H1 (cell line): ENCODE data around the gene PAEP. TPM values are rescaled to one million over a fixed set of nuclear protein-coding genes. Genes with fewer than 3 reads are reported as not detected.

ENCODE experiments used
- CTCF ChIA-PET: fragments of 300-600 bp; sonication (Branson Sonifier 250); formaldehyde crosslinking; loops from one replicate; lab custom pipeline; 2021; ENCODE audit not compliant: partially characterized antibody; lab: Charles Lee
- POLR2A ChIA-PET: fragments of 300-600 bp; sonication (Branson Sonifier 250); formaldehyde crosslinking; loops from one replicate; lab custom pipeline; 2021; ENCODE audit warnings: inconsistent platforms; ENCODE audit not compliant: partially characterized antibody; lab: Charles Lee
- DNase-seq, 2 experiments: peaks; one replicate each; pipeline versions ENCODE4 v3.0.0 to v3.0.0-alpha.2; 2010 to 2022; ENCODE audit warnings: low spot score in 2 of 2, low read depth in 1 of 2, mixed read lengths in 1 of 2
- FAIRE-seq: peaks from 2 replicates; lab custom pipeline; 2011; peaks lifted over from hg19 to GRCh38; lab: Jason Lieb, UNC
- H2AFZ ChIP-seq: 2 replicates; pipeline ENCODE4 v1.8.1; 2012; ENCODE audit warnings: low read length, inconsistent platforms
- H2AK5ac ChIP-seq: 2 replicates; pipeline ENCODE4 v1.6.1; 2013; ENCODE audit warnings: low read depth, low read length
- H2BK120ac ChIP-seq: replicated peaks from 2 replicates; pipeline ENCODE3; 2013; ENCODE audit warnings: low read depth, low read length, inconsistent platforms
- H2BK12ac ChIP-seq: 2 replicates; pipeline ENCODE4 v1.6.1; 2013; ENCODE audit warnings: low read depth, low read length
- H2BK15ac ChIP-seq: 2 replicates; pipeline ENCODE4 v1.6.1; 2013; ENCODE audit warnings: low read length
- H2BK20ac ChIP-seq: 2 replicates; pipeline ENCODE4 v1.6.1; 2013; ENCODE audit warnings: low read length
- H2BK5ac ChIP-seq: 2 replicates; pipeline ENCODE4 v1.6.1; 2013; ENCODE audit warnings: low read depth, low read length
- H3K14ac ChIP-seq: 2 replicates; pipeline ENCODE4 v1.6.1; 2013; ENCODE audit warnings: inconsistent platforms; ENCODE audit not compliant: insufficient read length
- H3K18ac ChIP-seq: 2 replicates; pipeline ENCODE4 v1.6.1; 2013; ENCODE audit warnings: low read length; ENCODE audit errors: extremely low read depth
- H3K23ac ChIP-seq: 2 replicates; pipeline ENCODE4 v1.6.1; 2013; ENCODE audit warnings: inconsistent platforms; ENCODE audit not compliant: insufficient read length
- H3K23me2 ChIP-seq: 2 replicates; pipeline ENCODE4 v1.6.1; 2013; ENCODE audit warnings: low read depth, low read length
- H3K27ac ChIP-seq: 2 replicates; pipeline ENCODE4 v1.6.1; 2011; ENCODE audit warnings: low read depth, low read length, inconsistent platforms
- H3K27me3 ChIP-seq, 4 experiments: replicated peaks in 1 of 4; 1 replicate in 1 of 4; 2 replicates in 3 of 4; pipeline versions ENCODE4 v1.6.1 to v1.8.1; 2011 to 2013; ENCODE audit warnings: low read length in 3 of 4, mild to moderate bottlenecking in 3 of 4, inconsistent platforms in 2 of 4, mixed read lengths in 2 of 4, moderate library complexity in 1 of 4; ENCODE audit not compliant: control insufficient read depth in 3 of 4, insufficient read depth in 3 of 4; ENCODE audit errors: extremely low read depth in 1 of 4
- H3K36me3 ChIP-seq, 4 experiments: 2 replicates each; pipeline versions ENCODE4 v1.6.1 to v1.8.1; 2011 to 2013; ENCODE audit warnings: mild to moderate bottlenecking in 4 of 4, low read length in 3 of 4, moderate library complexity in 2 of 4, control low read depth in 1 of 4, inconsistent platforms in 1 of 4; ENCODE audit not compliant: insufficient read depth in 4 of 4, control insufficient read depth in 2 of 4
- H3K4ac ChIP-seq: replicated peaks from 2 replicates; pipeline ENCODE3; 2013; ENCODE audit warnings: low read length, low read depth, mixed read lengths, inconsistent platforms; ENCODE audit not compliant: insufficient read length
- H3K4me1 ChIP-seq, 4 experiments: replicated peaks in 1 of 4; 1 replicate in 1 of 4; 2 replicates in 3 of 4; pipeline versions ENCODE4 v1.6.1 to v1.8.1; 2011 to 2013; ENCODE audit warnings: low read length in 3 of 4, inconsistent platforms in 2 of 4, mixed read lengths in 1 of 4; ENCODE audit not compliant: insufficient read depth in 4 of 4, control insufficient read depth in 3 of 4
- H3K4me2 ChIP-seq, 2 experiments: 2 replicates each; pipeline versions ENCODE4 v1.6.1 to v1.8.1; 2011 to 2013; ENCODE audit warnings: low read depth in 2 of 2, low read length in 2 of 2, control low read depth in 1 of 2, inconsistent platforms in 1 of 2, mild to moderate bottlenecking in 1 of 2; ENCODE audit not compliant: insufficient read depth in 1 of 2
- H3K4me3 ChIP-seq, 4 experiments: fragments of 200-600, 300-600 bp in 1 of 4; sonication (generic), shearing (Covaris generic), sonication (Bioruptor Twin) in 1 of 4; 2 replicates each; pipeline versions ENCODE4 v1.5.1 to v1.8.1; 2011 to 2016; ENCODE audit warnings: low read length in 4 of 4, low read depth in 3 of 4, control low read depth in 2 of 4, inconsistent platforms in 2 of 4, mild to moderate bottlenecking in 2 of 4, mixed read lengths in 1 of 4, moderate library complexity in 1 of 4; ENCODE audit not compliant: insufficient read depth in 2 of 4; ENCODE audit errors: extremely low read depth in 1 of 4
- H3K56ac ChIP-seq: replicated peaks from 2 replicates; pipeline ENCODE3; 2013; ENCODE audit warnings: low read depth, mild to moderate bottlenecking, mixed read lengths, low read length, inconsistent platforms; ENCODE audit not compliant: insufficient read length
- H3K79me1 ChIP-seq: 2 replicates; pipeline ENCODE4 v1.6.1; 2013; ENCODE audit warnings: low read depth, low read length, control low read depth
- H3K79me2 ChIP-seq, 2 experiments: 2 replicates each; pipeline versions ENCODE4 v1.6.1 to v1.8.1; 2012 to 2013; ENCODE audit warnings: low read length in 2 of 2, mild to moderate bottlenecking in 2 of 2, inconsistent platforms in 1 of 2; ENCODE audit not compliant: insufficient read depth in 2 of 2, control insufficient read depth in 1 of 2
- H3K9ac ChIP-seq, 4 experiments: replicated peaks in 1 of 4; 1 replicate in 1 of 4; 2 replicates in 3 of 4; pipeline versions ENCODE4 v1.6.1 to v1.8.1; 2011 to 2013; ENCODE audit warnings: low read depth in 3 of 4, low read length in 3 of 4, control low read depth in 2 of 4, mild to moderate bottlenecking in 2 of 4, moderate library complexity in 2 of 4, inconsistent platforms in 1 of 4; ENCODE audit errors: extremely low read depth in 1 of 4
- H3K9me3 ChIP-seq, 2 experiments: 2 replicates each; pipeline versions ENCODE4 v1.6.1 to v1.8.1; 2012 to 2013; ENCODE audit warnings: mild to moderate bottlenecking in 2 of 2, moderate library complexity in 2 of 2, control low read depth in 1 of 2, inconsistent platforms in 1 of 2, low read depth in 1 of 2, low read length in 1 of 2, mixed read lengths in 1 of 2; ENCODE audit not compliant: insufficient read depth in 2 of 2
- H4K20me1 ChIP-seq, 2 experiments: replicated peaks in 1 of 2; 2 replicates each; pipeline versions ENCODE3 to v1.8.1; 2011 to 2013; ENCODE audit warnings: inconsistent platforms in 2 of 2, low read length in 2 of 2, mild to moderate bottlenecking in 1 of 2; ENCODE audit not compliant: insufficient read depth in 2 of 2, control insufficient read depth in 1 of 2
- H4K5ac ChIP-seq: 2 replicates; pipeline ENCODE4 v1.6.1; 2013; ENCODE audit warnings: low read length, low read depth, mixed read lengths, inconsistent platforms; ENCODE audit not compliant: insufficient read length
- H4K8ac ChIP-seq: 2 replicates; pipeline ENCODE4 v1.8.0; 2013; ENCODE audit warnings: mild to moderate bottlenecking, moderate library complexity, low read length, inconsistent platforms; ENCODE audit not compliant: insufficient read depth; ENCODE audit errors: extremely low read depth
- H4K91ac ChIP-seq: replicated peaks from 2 replicates; pipeline ENCODE3; 2013; ENCODE audit warnings: low read length, mixed read lengths, inconsistent platforms; ENCODE audit not compliant: insufficient read length
- TCF12 ChIP-seq: IDR thresholded peaks from 2 replicates; pipeline ENCODE4 v1.6.1; 2011; ENCODE audit warnings: low read depth, mild to moderate bottlenecking, low read length
- WGBS, 2 experiments: shearing (Covaris generic) in 1 of 2; methylation state at CpG; one replicate each; pipeline versions ENCODE4 v1.1.6 to v1.1.7; 2013 to 2015; ENCODE audit warnings: low lambda C conversion rate in 2 of 2, mixed read lengths in 2 of 2, inconsistent platforms in 1 of 2, low coverage in 1 of 2, missing lambda C conversion rate in 1 of 2; ENCODE audit not compliant: insufficient replicate concordance in 2 of 2, insufficient coverage in 1 of 2, insufficient read length in 1 of 2; ENCODE audit errors: extremely low coverage in 1 of 2, missing lambda C conversion rate in 1 of 2; 5-methylcytosine and 5-hydroxymethylcytosine counted together
- polyA plus RNA-seq, 7 experiments: library from polyadenylated mRNA; depleted of rRNA in 3 of 7; stranded (reverse) in 5 of 7; unstranded in 2 of 7; fragments of >200 nt in 5 of 7; fragments of 200-250 nt in 2 of 7; gene quantifications; 1 replicate in 5 of 7; 2 replicates in 1 of 7; 4 replicates in 1 of 7; pipeline versions ENCODE4 v1.2.1 to v1.2.3, GENCODE V29; 2011 to 2013; ENCODE audit warnings: missing spikeins in 2 of 7, mixed read lengths in 2 of 7
- total RNA-seq: library from RNA; stranded (reverse); fragmentation: NEBNext Ultra II Directional; extraction: Animal tissue kit (Norgen Biotek cat#: 25700); gene quantifications from 2 replicates; pipeline ENCODE4 v1.2.1, GENCODE V29; 2021

The PAEP gene
- total and polyA plus RNA-seq, 2 of the 8 experiments (the other 6 are each of a cell fraction or from before 2014, with no cell fraction given): not detected

DNA sequence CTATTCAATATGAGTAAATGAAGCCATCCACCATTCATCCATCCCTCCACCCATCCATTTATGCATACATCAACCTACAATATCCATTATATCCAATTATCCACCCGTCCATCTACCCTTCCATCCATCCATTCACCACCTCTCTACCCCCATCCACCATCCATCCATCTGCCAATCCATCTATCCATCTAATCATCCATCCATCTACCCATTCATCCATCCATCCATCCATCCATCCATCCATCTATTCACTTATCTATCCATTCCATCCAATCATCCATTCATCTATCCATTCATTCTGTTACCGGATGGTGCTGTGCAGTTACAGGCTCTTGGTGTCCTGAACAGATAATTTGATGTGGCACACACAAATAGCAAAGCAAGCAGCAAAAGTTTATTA is 10.7 kb downstream of the PAEP start:
- CTCF ChIA-PET: no interaction called here
- Histone ChIP-seq H2BK15ac (no peak overlapping the region), H3K9me3 (peaks cover 0 to 13% of the 10 kb centered on the region in 2 experiments; a peak in 3 of 4 replicates), H4K20me1 (peaks cover 0 to 4% of the 10 kb centered on the region in 2 experiments), H3K9ac (no peak overlapping the region), H2BK12ac (no peak overlapping the region), H3K27me3 (no peaks in the 10 kb centered on the region), H2AFZ (no peak overlapping the region), H3K14ac (no peak overlapping the region), H3K36me3 (no peaks in the 10 kb centered on the region), H2BK20ac (no peak overlapping the region), H3K27ac (no peak overlapping the region), H3K18ac (no peak overlapping the region), H3K4me2 (no peak overlapping the region), H2AK5ac (no peak overlapping the region), H3K4ac (no peak overlapping the region), H3K56ac (no peak overlapping the region), H4K91ac (no peak overlapping the region), H4K8ac (no peak overlapping the region), H3K4me3 (no peak overlapping the region), H3K79me2 (no peaks in the 10 kb centered on the region), H2BK120ac (no peak overlapping the region), H3K4me1 (0 out of 7 replicates have a peak, but pooled peaks cover 0 to 3% (median 0%) of the 10 kb centered on the region in 4 experiments), H3K23me2 (peaks cover 10% of the 10 kb centered on the region; the same call in 1 of the 2 replicates), H4K5ac (no peak overlapping the region), H3K79me1 (no peaks in the 10 kb centered on the region), H3K23ac (no peak overlapping the region), H2BK5ac (no peak overlapping the region)
- POLR2A ChIA-PET: no interaction called here
- FAIRE-seq: no peak
- 96 to 100% methylated on average over 1 to 2 of the region's 2 CpGs for WGBS, 2 experiments
- no peak for DNase-seq
- TF ChIP-seq TCF12: no peak
